GM23338 (cell line): Measurements from ENCODE around the gene CASK. TPM values are rescaled to one million over a fixed set of nuclear protein-coding genes. Genes with fewer than 3 reads are reported as not detected.

ENCODE experiments used
- ATAC-seq: fragments of 200-7000 bp; cut with Tn5 transposase; 3 replicates; pipeline ENCODE4 v1.9.1; 2020
- DNase-seq: peaks from one replicate; pipeline ENCODE4 v3.0.0-alpha.2; 2015; ENCODE audit warnings: low spot score
- H2AFZ ChIP-seq: fragments of 200-600 bp; sonication (generic); 2 replicates; pipeline ENCODE4 v1.8.0; 2016; ENCODE audit warnings: antibody characterized with exemption, mild to moderate bottlenecking, moderate library complexity
- H3F3A ChIP-seq: fragments of 200-600 bp; sonication (generic); replicated peaks from 2 replicates; pipeline ENCODE4 v1.8.0; 2017; ENCODE audit warnings: antibody characterized with exemption, mixed run types, low read depth
- H3K27ac ChIP-seq: fragments of 200-600 bp; sonication (generic); 2 replicates; pipeline ENCODE4 v1.6.1; 2016; ENCODE audit warnings: low read depth
- H3K27me3 ChIP-seq: fragments of 200-600 bp; sonication (generic); 2 replicates; pipeline ENCODE4 v1.8.0; 2016; ENCODE audit warnings: mild to moderate bottlenecking, mixed run types, moderate library complexity; ENCODE audit not compliant: insufficient read depth
- H3K36me3 ChIP-seq: fragments of 200-600 bp; sonication (generic); 2 replicates; pipeline ENCODE4 v1.8.0; 2016; ENCODE audit warnings: mild to moderate bottlenecking; ENCODE audit not compliant: insufficient read depth
- H3K4me1 ChIP-seq: fragments of 200-600 bp; sonication (generic); 2 replicates; pipeline ENCODE4 v1.8.0; 2016; ENCODE audit warnings: mild to moderate bottlenecking, moderate library complexity; ENCODE audit not compliant: insufficient read depth
- H3K4me2 ChIP-seq: fragments of 200-600 bp; sonication (generic); 2 replicates; pipeline ENCODE4 v1.7.1; 2017; ENCODE audit warnings: mixed run types
- H3K4me3 ChIP-seq: fragments of 200-600 bp; sonication (generic); 2 replicates; pipeline ENCODE4 v1.6.1; 2016; ENCODE audit warnings: mixed run types
- H3K79me2 ChIP-seq: fragments of 200-600 bp; sonication (generic); replicated peaks from 2 replicates; pipeline ENCODE4 v1.8.0; 2017; ENCODE audit warnings: mild to moderate bottlenecking; ENCODE audit not compliant: insufficient read depth
- H3K9me2 ChIP-seq: fragments of 200-600 bp; sonication (generic); 2 replicates; pipeline ENCODE4 v1.8.0; 2017; ENCODE audit not compliant: insufficient read depth
- H4K20me1 ChIP-seq: fragments of 200-600 bp; sonication (generic); replicated peaks from 2 replicates; pipeline ENCODE4 v1.8.0; 2017; ENCODE audit warnings: mild to moderate bottlenecking; ENCODE audit not compliant: insufficient read depth
- H3K27ac Mint-ChIP-seq: 2 replicates; pipeline ENCODE4 v1.8.0; 2020; ENCODE audit warnings: inconsistent platforms, mild to moderate bottlenecking, moderate library complexity, mixed read lengths
- H3K27me3 Mint-ChIP-seq: 3 replicates; pipeline ENCODE4 v1.8.0; 2022; ENCODE audit warnings: low read depth, mild to moderate bottlenecking, moderate library complexity, mixed read lengths, inconsistent platforms; ENCODE audit not compliant: insufficient read depth, poor library complexity
- H3K36me3 Mint-ChIP-seq: 3 replicates; pipeline ENCODE4 v1.8.0; 2021; ENCODE audit warnings: low read depth, mild to moderate bottlenecking, inconsistent platforms, moderate library complexity, mixed read lengths
- H3K4me1 Mint-ChIP-seq: 3 replicates; pipeline ENCODE4 v1.8.0; 2020; ENCODE audit warnings: mild to moderate bottlenecking, inconsistent platforms, mixed read lengths
- H3K4me3 Mint-ChIP-seq: 3 replicates; pipeline ENCODE4 v1.8.0; 2021; ENCODE audit warnings: moderate library complexity, mild to moderate bottlenecking, inconsistent platforms, mixed read lengths
- H3K9me3 Mint-ChIP-seq: 3 replicates; pipeline ENCODE4 v1.8.0; 2020; ENCODE audit warnings: moderate library complexity, mild to moderate bottlenecking, inconsistent platforms, mixed read lengths
- CREB1 ChIP-seq: fragments of 250-450 bp; sonication (Bioruptor Pico); IDR thresholded peaks from 2 replicates; pipeline ENCODE4 v1.5.0; 2020; ENCODE audit warnings: low read depth, mild to moderate bottlenecking, moderate library complexity
- CTCF ChIP-seq, 2 experiments: fragments of 200-600 bp in 1 of 2; sonication (generic) in 1 of 2; conservative IDR thresholded peaks; 2 replicates each; pipeline versions ENCODE4 v1.5.1 to v1.6.1; 2016 to 2017; ENCODE audit warnings: antibody characterized with exemption in 2 of 2, low read depth in 2 of 2, mild to moderate bottlenecking in 2 of 2, moderate library complexity in 1 of 2
- ETS1 ChIP-seq: IDR thresholded peaks from 2 replicates; pipeline ENCODE4 v1.6.1; 2016; ENCODE audit warnings: antibody characterized with exemption
- EZH2phosphoT487 ChIP-seq: fragments of 200-600 bp; sonication (generic); IDR thresholded peaks from one replicate; pipeline ENCODE4 v1.8.1; 2018; ENCODE audit warnings: antibody characterized with exemption; ENCODE audit not compliant: unreplicated experiment
- NANOG ChIP-seq: IDR thresholded peaks from 2 replicates; pipeline ENCODE4 v1.6.1; 2016; ENCODE audit warnings: antibody characterized with exemption, borderline replicate concordance
- POLR2AphosphoS5 ChIP-seq: IDR thresholded peaks from 2 replicates; pipeline ENCODE4 v1.6.1; 2016; ENCODE audit warnings: antibody characterized with exemption, low read depth
- REST ChIP-seq: IDR thresholded peaks from one replicate; pipeline ENCODE4 v1.6.1; 2018; ENCODE audit warnings: antibody characterized with exemption; ENCODE audit not compliant: unreplicated experiment
- STAT1 ChIP-seq: IDR thresholded peaks from one replicate; pipeline ENCODE4 v1.6.1; 2016; ENCODE audit warnings: antibody characterized with exemption; ENCODE audit not compliant: unreplicated experiment
- ZNF331 ChIP-seq: fragments of 250-450 bp; sonication (Bioruptor Pico); IDR thresholded peaks from 2 replicates; pipeline ENCODE4 v1.5.0; 2020; ENCODE audit warnings: low read depth, mild to moderate bottlenecking, moderate library complexity
- ZNF462 ChIP-seq: fragments of 250-450 bp; sonication (Bioruptor Pico); IDR thresholded peaks from 2 replicates; pipeline ENCODE4 v1.5.0; 2020; ENCODE audit warnings: mild to moderate bottlenecking, moderate library complexity
- polyA plus RNA-seq: library from polyadenylated mRNA; unstranded; fragments of >200 nt; fragmentation: Nextera tagmentation; extraction: Ambion mirVana; gene quantifications from 2 replicates; pipeline ENCODE4 v1.2.1, GENCODE V29; 2016
- total RNA-seq: library from RNA; depleted of rRNA; stranded (reverse); fragments of >200 nt; shearing (Covaris generic); gene quantifications from 2 replicates; pipeline ENCODE4 v1.2.3, GENCODE V29; 2014

The CASK gene
- total and polyA plus RNA-seq, 2 experiments from 2014 or later, result 15.3 to 44.4 TPM

GRCh38 chrX:41591906-41592305 lies 331.4 kb downstream of the CASK start (continued):
- TF ChIP-seq CREB1 (CRISPR knock-in tag) (no peak), ZNF331 (no peak)

GRCh38 chrX:41590641-41591040 lies 332.7 kb downstream of the CASK start:
- H3K9me3 Mint-ChIP-seq, result no peaks in the 10 kb centered on the region
- Histone ChIP-seq H3K4me2 (no peak overlapping the region), H3K27me3 (no peaks in the 10 kb centered on the region), H2AFZ (no peak overlapping the region), H3K4me1 (peaks cover 6% of the 10 kb centered on the region; the same call in 1 of the 2 replicates), H3K79me2 (no peaks in the 10 kb centered on the region), H3K27ac (no peak overlapping the region), H3K36me3 (no peaks in the 10 kb centered on the region), H3K9me2 (no peaks in the 10 kb centered on the region), H3F3A (no peaks in the 10 kb centered on the region), H4K20me1 (no peaks in the 10 kb centered on the region), H3K4me3 (no peak overlapping the region)
- no peak overlapping the region for H3K4me3 Mint-ChIP-seq
- DNase-seq (no peak), ATAC-seq (no peak)
- no peak overlapping the region for H3K27ac Mint-ChIP-seq
- peaks cover 17% of the 10 kb centered on the region; the same call in 2 of the 3 replicates for H3K4me1 Mint-ChIP-seq
- H3K27me3 Mint-ChIP-seq, result no peaks in the 10 kb centered on the region
- TF ChIP-seq ETS1 (no peak), ZNF331 (no peak), POLR2AphosphoS5 (no peak), CTCF (conservative IDR thresholded peaks at IDR 0.05; ENCODE audit: low read depth in 2 of 2) (no peak), NANOG (no peak), STAT1 (no peak), EZH2phosphoT487 (no peak), REST (no peak), ZNF462 (CRISPR knock-in tag) (no peak)
- H3K36me3 Mint-ChIP-seq, result no peaks in the 10 kb centered on the region
